Body of pancreas (tissue), 4 donors: ENCODE measurements around the gene CLIC3. TPM values are rescaled to one million over a fixed set of nuclear protein-coding genes. Genes with fewer than 3 reads are reported as not detected.

Experiments
- ATAC-seq: fragments of 150-250 bp; one replicate; pipeline ENCODE4 v1.9.1; 2016
- DNase-seq, 4 donors: peaks; one replicate each; pipeline ENCODE4 v3.0.0-alpha.2; 2019
- H3K27ac ChIP-seq, 4 donors: fragments of 200-600 bp; sonication (generic); 1 replicate in 3 of 4; 2 replicates in 1 of 4; pipeline versions ENCODE4 v1.5.1 to v1.6.1; 2016 to 2019; ENCODE audit warnings: mild to moderate bottlenecking in 1 of 4, mixed read lengths in 1 of 4, moderate library complexity in 1 of 4
- H3K27me3 ChIP-seq, 2 donors: fragments of 200-600 bp; sonication (generic); one replicate each; pipeline ENCODE4 v1.6.0; 2016; ENCODE audit warnings: mild to moderate bottlenecking in 1 of 2
- H3K36me3 ChIP-seq, 2 donors: fragments of 200-600 bp; sonication (generic); replicated peaks in 1 of 2; 2 replicates each; pipeline ENCODE4 v1.5.1; 2016; ENCODE audit warnings: low read depth in 2 of 2; ENCODE audit not compliant: insufficient read depth in 1 of 2
- H3K4me1 ChIP-seq: fragments of 200-600 bp; sonication (generic); one replicate; pipeline ENCODE4 v1.6.0; 2016
- H3K4me3 ChIP-seq, 2 donors: fragments of 200-600 bp; sonication (generic); 1 replicate in 1 of 2; 2 replicates in 1 of 2; pipeline ENCODE4 v1.5.1; 2016 to 2019
- H3K9me3 ChIP-seq, 3 donors: fragments of 200-600 bp; sonication (generic); 1 replicate in 2 of 3; 2 replicates in 1 of 3; pipeline ENCODE4 v1.5.1; 2016
- CTCF ChIP-seq, 7 experiments: fragments of 450-650 bp in 4 of 7; fragments of 200-600 bp in 3 of 7; sonication (generic) in 3 of 7; IDR thresholded peaks; one replicate each; pipeline ENCODE4 v1.5.1; 2016 to 2019; ENCODE audit warnings: antibody characterized with exemption in 7 of 7
- POLR2A ChIP-seq, 3 donors: fragments of 450-650 bp; IDR thresholded peaks; one replicate each; pipeline ENCODE4 v1.6.1; 2016; ENCODE audit warnings: antibody characterized with exemption in 3 of 3, mild to moderate bottlenecking in 2 of 3
- WGBS, 2 donors: methylation state at CpG; one replicate each; pipeline ENCODE4 v1.1.5; 2017; 5-methylcytosine and 5-hydroxymethylcytosine counted together
- intact Hi-C: fragments of 100-400 bp; cut with DNase I; formaldehyde crosslinking; loops from one replicate; pipeline ENCODE4 v1.15.1; 2023
- total RNA-seq, 2 donors: library from RNA; depleted of rRNA; stranded (reverse); fragments of >200 nt; gene quantifications; one replicate each; pipeline ENCODE4 v1.1.0, GENCODE V29; 2016

CLIC3 gene
- total RNA-seq, 2 donors from 2014 or later = 2.0 TPM; not detected in 1

DNA sequence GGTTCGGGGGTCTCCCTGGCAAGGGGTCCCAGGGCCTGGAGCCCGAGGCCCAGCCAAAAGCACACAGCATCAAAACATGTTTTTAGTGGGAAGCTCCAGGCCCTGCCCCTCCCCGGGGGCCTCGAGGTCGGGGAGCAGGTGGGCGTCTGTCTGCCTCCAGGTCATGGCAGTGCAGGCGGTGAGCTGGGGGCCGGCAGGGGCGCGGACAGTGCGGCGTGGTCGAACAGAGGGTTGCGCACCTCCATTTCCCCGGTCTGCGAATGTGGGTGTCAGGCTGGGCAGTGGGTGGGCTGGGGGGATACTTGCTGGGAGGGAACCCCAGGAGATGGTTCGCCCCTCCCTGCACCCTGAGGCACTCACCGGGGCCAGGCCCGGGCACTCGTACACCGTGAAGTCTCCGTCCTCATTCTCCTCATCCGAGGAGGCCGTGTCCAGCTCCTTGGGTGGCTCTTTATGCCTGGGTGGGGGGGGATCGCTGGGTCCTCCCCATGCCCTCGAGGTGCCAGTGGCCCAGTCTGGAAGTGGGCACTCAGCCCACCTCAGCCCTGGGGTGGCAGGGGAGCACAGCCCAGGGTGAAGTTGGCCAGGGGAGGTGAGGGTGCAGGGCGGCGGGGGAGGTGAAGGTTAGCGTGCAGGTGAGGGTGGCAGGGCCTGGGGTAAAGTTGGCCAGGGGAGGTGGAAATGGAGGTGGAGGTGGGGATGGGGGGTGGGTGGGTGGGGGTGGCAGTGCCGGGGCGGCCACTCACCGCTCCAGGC is 43.4 kb upstream of the CLIC3 start:
- H3K4me3 ChIP-seq = no peak overlapping the region

DNA sequence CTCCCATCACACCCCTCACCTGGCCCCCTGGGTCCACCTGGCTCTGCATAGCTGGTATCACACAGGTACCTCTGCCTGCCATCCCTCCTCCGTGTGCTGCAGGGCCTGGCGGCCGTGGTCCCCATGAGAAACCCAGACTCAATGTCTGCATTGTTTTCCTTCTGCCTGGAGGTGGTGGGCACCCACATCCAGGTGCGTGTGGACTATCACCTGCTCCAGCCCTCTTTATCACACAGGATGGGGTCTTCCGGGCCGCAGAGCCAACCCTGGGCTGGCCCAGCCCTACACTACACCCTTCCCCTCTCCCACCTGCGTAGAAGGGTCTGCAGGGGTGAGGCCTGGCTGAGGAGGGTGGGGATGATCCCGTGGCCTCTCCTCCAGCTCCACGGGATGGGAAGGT is 42.5 kb upstream of the CLIC3 start:
- no peak for DNase-seq
- TF ChIP-seq POLR2A (IDR thresholded peaks at IDR 0.05) = no peak
- no peak for TF ChIP-seq CTCF (IDR thresholded peaks at IDR 0.05)
- no peaks in the 10 kb centered on the region for H3K36me3 ChIP-seq
- 74 to 81% methylated on average over 7 to 9 of the region's 9 CpGs for WGBS, 2 donors
- H3K27me3 ChIP-seq = no peaks in the 10 kb centered on the region
- intact Hi-C loops = loop anchor here (5.0 kb wide), 1 partner anchor 252 kb away; no protein-coding TSS in a partner anchor
- ATAC-seq = no peak
- H3K4me3 ChIP-seq = no peak overlapping the region
- H3K9me3 ChIP-seq = no peaks in the 10 kb centered on the region
- no peak overlapping the region for H3K27ac ChIP-seq
- H3K4me1 ChIP-seq = peaks cover 17% of the 10 kb centered on the region

More for the DNA sequence above, 43.4 kb upstream of the CLIC3 start:
- Histone ChIP-seq H3K27ac (no peak overlapping the region), H3K9me3 (no peaks in the 10 kb centered on the region), H3K27me3 (no peaks in the 10 kb centered on the region), H3K36me3 (no peaks in the 10 kb centered on the region), H3K4me1 (peaks cover 21% of the 10 kb centered on the region)
- intact Hi-C loops = loop anchor here (5.0 kb wide), 1 partner anchor 252 kb away; no protein-coding TSS in a partner anchor
- DNase-seq (no peak), ATAC-seq (no peak)
- 86% methylated on average over 25 to 27 of the region's 32 CpGs for WGBS, 2 donors
- TF ChIP-seq CTCF (IDR thresholded peaks at IDR 0.05) (no peak), POLR2A (IDR thresholded peaks at IDR 0.05) (no peak)

DNA sequence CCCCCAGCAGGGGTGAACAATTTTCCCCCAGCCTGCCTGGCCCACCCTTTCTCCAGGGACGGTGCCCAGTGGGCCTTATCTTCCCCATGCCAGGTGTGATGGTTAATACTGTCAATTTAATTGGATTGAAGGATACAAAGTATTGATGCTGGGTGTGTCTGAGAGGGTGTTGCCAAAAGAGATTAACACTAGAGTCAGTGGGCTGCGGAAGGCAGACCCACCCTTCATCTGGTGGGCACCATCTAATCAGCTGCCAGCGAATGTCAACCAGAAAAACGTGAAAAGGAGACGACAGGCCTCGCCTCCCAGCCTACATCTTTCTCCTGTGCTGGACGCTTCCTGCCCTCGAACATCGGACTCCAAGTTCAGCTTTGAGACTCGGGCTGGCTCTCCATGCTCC is 41.1 kb upstream of the CLIC3 start:
- Histone ChIP-seq H3K9me3 (no peaks in the 10 kb centered on the region), H3K36me3 (no peaks in the 10 kb centered on the region), H3K4me3 (no peak overlapping the region), H3K27me3 (no peaks in the 10 kb centered on the region), H3K27ac (no peak overlapping the region), H3K4me1 (peaks cover 13% of the 10 kb centered on the region)
- WGBS, 2 donors = 84 to 89% methylated on average over 9 to 10 of the region's 10 CpGs
- DNase-seq (no peak), ATAC-seq (no peak)
- TF ChIP-seq CTCF (IDR thresholded peaks at IDR 0.05) (no peak), POLR2A (IDR thresholded peaks at IDR 0.05) (no peak)
- intact Hi-C loops = loop anchor here (5.0 kb wide), 1 partner anchor 250 kb away; no protein-coding TSS in a partner anchor

GRCh38 chr9:137037035-137037434 is 40.7 kb upstream of the CLIC3 start:
- H3K27ac ChIP-seq = no peak overlapping the region
- ATAC-seq (no peak), DNase-seq (no peak)
- H3K36me3 ChIP-seq = no peaks in the 10 kb centered on the region
- H3K27me3 ChIP-seq = no peaks in the 10 kb centered on the region
- no peaks in the 10 kb centered on the region for H3K9me3 ChIP-seq
- 58 to 60% methylated on average over 1 to 12 of the region's 13 CpGs for WGBS, 2 donors
- H3K4me1 ChIP-seq = peaks cover 13% of the 10 kb centered on the region
- TF ChIP-seq CTCF (IDR thresholded peaks at IDR 0.05) (no peak), POLR2A (IDR thresholded peaks at IDR 0.05) (no peak)
- intact Hi-C loops = loop anchor here (5.0 kb wide), 1 partner anchor 250 kb away; no protein-coding TSS in a partner anchor
- H3K4me3 ChIP-seq = no peak overlapping the region
